WTC11 (cell line): ENCODE measurements around the gene DBR1. TPM values are rescaled to one million over a fixed set of nuclear protein-coding genes. Genes with fewer than 3 reads are reported as not detected.

Source experiments
- ATAC-seq: fragments of 200-7000 bp; cut with Tn5 transposase; 2 replicates; pipeline ENCODE4 v1.10.0; 2021; ENCODE audit warnings: mild to moderate bottlenecking, moderate library complexity
- CTCF ChIA-PET: fragments of 300-600 bp; sonication (Branson Sonifier 250); formaldehyde crosslinking; loops from one replicate; lab custom pipeline; 2021; ENCODE audit warnings: antibody characterized with exemption; lab: Charles Lee
- POLR2A ChIA-PET: fragments of 350-600 bp; sonication (Branson Sonifier 250); formaldehyde crosslinking; loops from one replicate; lab custom pipeline; 2021; ENCODE audit warnings: antibody characterized with exemption; lab: Charles Lee
- DNase-seq: peaks from one replicate; pipeline ENCODE4 v3.0.0; 2021; ENCODE audit warnings: low spot score
- H3K27ac Mint-ChIP-seq: 2 replicates; pipeline ENCODE4 v1.8.0; 2021; ENCODE audit warnings: mixed read lengths
- H3K27me3 Mint-ChIP-seq: 2 replicates; pipeline ENCODE4 v1.8.0; 2021; ENCODE audit warnings: low read depth, mild to moderate bottlenecking, moderate library complexity, mixed read lengths
- H3K36me3 Mint-ChIP-seq: 2 replicates; pipeline ENCODE4 v1.8.0; 2021; ENCODE audit warnings: mixed read lengths
- H3K4me1 Mint-ChIP-seq: 2 replicates; pipeline ENCODE4 v1.8.0; 2022; ENCODE audit warnings: mixed read lengths
- H3K4me3 Mint-ChIP-seq: 2 replicates; pipeline ENCODE4 v1.8.0; 2021; ENCODE audit warnings: mild to moderate bottlenecking, moderate library complexity, mixed read lengths
- H3K9me3 Mint-ChIP-seq: 2 replicates; pipeline ENCODE4 v1.8.0; 2021; ENCODE audit warnings: mixed read lengths
- ELF4 ChIP-seq: sonication (generic); formaldehyde crosslinking; IDR thresholded peaks from 2 replicates; pipeline ENCODE4 v1.8.1; 2022; ENCODE audit warnings: low read depth, mild to moderate bottlenecking, moderate library complexity, missing genetic modification reagents
- EMX1 ChIP-seq: fragments of 250-450 bp; sonication (Bioruptor Pico); IDR thresholded peaks from 2 replicates; pipeline ENCODE4 v1.8.0; 2021; ENCODE audit warnings: mild to moderate bottlenecking
- FOXJ3 ChIP-seq: sonication (generic); formaldehyde crosslinking; IDR thresholded peaks from 2 replicates; pipeline ENCODE4 v1.9.0; 2021; ENCODE audit warnings: missing genetic modification reagents, mild to moderate bottlenecking, borderline replicate concordance
- HMGA2 ChIP-seq: fragments of 250-450 bp; sonication (Bioruptor Pico); IDR thresholded peaks from 2 replicates; pipeline ENCODE4 v1.4.0; 2021; ENCODE audit warnings: mild to moderate bottlenecking, moderate library complexity
- NR1H2 ChIP-seq: sonication (generic); formaldehyde crosslinking; IDR thresholded peaks from 2 replicates; pipeline ENCODE4 v1.9.0; 2021; ENCODE audit warnings: mild to moderate bottlenecking, moderate library complexity, missing genetic modification reagents
- RELA ChIP-seq: sonication (generic); formaldehyde crosslinking; IDR thresholded peaks from 2 replicates; pipeline ENCODE4 v1.8.1; 2022; ENCODE audit warnings: missing genetic modification reagents, mild to moderate bottlenecking, borderline replicate concordance
- STAT6 ChIP-seq: sonication (generic); formaldehyde crosslinking; conservative IDR thresholded peaks from 2 replicates; pipeline ENCODE4 v1.8.1; 2023; ENCODE audit warnings: mild to moderate bottlenecking, low read depth, missing genetic modification reagents, moderate library complexity
- ZNF121 ChIP-seq: sonication (generic); formaldehyde crosslinking; IDR thresholded peaks from 2 replicates; pipeline ENCODE4 v1.8.0; 2023; ENCODE audit warnings: missing genetic modification reagents
- ZNF532 ChIP-seq: fragments of 250-450 bp; sonication (Bioruptor Pico); IDR thresholded peaks from 2 replicates; pipeline ENCODE4 v1.9.0; 2021; ENCODE audit warnings: mild to moderate bottlenecking, borderline replicate concordance
- total RNA-seq: library from RNA; stranded (reverse); gene quantifications from 3 replicates; pipeline ENCODE4 v1.2.3, GENCODE V29; 2021
- TF ChIP-seq, protein P1 (sequence below): sonication (generic); formaldehyde crosslinking; IDR thresholded peaks from 2 replicates; pipeline ENCODE4 v1.8.0; 2023; ENCODE audit warnings: missing genetic modification reagents, mild to moderate bottlenecking, borderline replicate concordance
- TF ChIP-seq, protein P2 (sequence below): sonication (generic); formaldehyde crosslinking; IDR thresholded peaks from 2 replicates; pipeline ENCODE4 v1.8.1; 2023; ENCODE audit warnings: mild to moderate bottlenecking, missing genetic modification reagents, moderate library complexity
- TF ChIP-seq, protein P3 (sequence below): fragments of 250-450 bp; sonication (Bioruptor Pico); IDR thresholded peaks from 2 replicates; pipeline ENCODE4 v1.8.0; 2021; ENCODE audit warnings: mild to moderate bottlenecking

DBR1 gene
- total RNA-seq, 1 experiment from 2014 or later = 19.3 TPM

DNA sequence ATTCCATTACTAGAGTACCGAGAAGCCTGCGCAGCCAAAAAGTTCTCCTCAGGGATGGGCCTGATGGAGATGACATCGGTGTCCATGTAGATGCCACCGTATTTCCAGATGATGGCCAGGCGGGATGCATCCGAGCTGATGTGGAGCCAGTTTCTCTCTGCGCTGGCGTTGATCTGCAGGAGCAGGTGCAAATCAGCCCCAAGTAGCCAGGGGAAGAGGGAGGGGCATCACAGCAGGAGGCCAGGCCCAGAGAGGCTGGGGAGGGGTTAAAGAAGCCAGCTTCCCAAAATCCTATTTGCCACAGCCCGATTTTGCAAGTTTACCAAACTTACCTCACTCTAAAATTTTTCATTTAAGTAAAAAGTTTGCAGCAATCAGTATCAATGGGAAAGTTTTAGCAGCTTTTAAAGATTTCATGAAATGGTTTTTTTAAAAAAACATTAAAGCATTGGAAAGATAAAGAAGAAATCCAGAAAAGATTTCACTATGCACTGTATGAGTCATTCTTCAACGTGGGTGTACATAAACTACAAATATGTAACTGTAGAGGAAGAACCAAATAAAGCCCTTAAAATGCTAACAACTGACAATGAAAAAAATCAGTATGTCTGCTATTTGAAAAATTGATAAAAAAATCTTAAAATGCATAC is 49.9 kb downstream of the DBR1 start (continued):
- TF ChIP-seq, protein P1, sequence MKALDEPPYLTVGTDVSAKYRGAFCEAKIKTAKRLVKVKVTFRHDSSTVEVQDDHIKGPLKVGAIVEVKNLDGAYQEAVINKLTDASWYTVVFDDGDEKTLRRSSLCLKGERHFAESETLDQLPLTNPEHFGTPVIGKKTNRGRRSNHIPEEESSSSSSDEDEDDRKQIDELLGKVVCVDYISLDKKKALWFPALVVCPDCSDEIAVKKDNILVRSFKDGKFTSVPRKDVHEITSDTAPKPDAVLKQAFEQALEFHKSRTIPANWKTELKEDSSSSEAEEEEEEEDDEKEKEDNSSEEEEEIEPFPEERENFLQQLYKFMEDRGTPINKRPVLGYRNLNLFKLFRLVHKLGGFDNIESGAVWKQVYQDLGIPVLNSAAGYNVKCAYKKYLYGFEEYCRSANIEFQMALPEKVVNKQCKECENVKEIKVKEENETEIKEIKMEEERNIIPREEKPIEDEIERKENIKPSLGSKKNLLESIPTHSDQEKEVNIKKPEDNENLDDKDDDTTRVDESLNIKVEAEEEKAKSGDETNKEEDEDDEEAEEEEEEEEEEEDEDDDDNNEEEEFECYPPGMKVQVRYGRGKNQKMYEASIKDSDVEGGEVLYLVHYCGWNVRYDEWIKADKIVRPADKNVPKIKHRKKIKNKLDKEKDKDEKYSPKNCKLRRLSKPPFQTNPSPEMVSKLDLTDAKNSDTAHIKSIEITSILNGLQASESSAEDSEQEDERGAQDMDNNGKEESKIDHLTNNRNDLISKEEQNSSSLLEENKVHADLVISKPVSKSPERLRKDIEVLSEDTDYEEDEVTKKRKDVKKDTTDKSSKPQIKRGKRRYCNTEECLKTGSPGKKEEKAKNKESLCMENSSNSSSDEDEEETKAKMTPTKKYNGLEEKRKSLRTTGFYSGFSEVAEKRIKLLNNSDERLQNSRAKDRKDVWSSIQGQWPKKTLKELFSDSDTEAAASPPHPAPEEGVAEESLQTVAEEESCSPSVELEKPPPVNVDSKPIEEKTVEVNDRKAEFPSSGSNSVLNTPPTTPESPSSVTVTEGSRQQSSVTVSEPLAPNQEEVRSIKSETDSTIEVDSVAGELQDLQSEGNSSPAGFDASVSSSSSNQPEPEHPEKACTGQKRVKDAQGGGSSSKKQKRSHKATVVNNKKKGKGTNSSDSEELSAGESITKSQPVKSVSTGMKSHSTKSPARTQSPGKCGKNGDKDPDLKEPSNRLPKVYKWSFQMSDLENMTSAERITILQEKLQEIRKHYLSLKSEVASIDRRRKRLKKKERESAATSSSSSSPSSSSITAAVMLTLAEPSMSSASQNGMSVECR (CRISPR knock-in tag) = no peak
- TF ChIP-seq ELF4 (CRISPR knock-in tag) = no peak

- no peak for DNase-seq
- ChIA-PET CTCF (no interaction called here), POLR2A (no interaction called here)
- Mint-ChIP-seq H3K36me3 (peaks cover 7% of the 10 kb centered on the region), H3K9me3 (peaks cover 19% of the 10 kb centered on the region), H3K4me3 (no peak overlapping the region), H3K27ac (no peak overlapping the region), H3K27me3 (no peaks in the 10 kb centered on the region), H3K4me1 (0 out of 2 replicates have a peak, but pooled peaks cover 5% of the 10 kb centered on the region)
- no peak for TF ChIP-seq HMGA2 (CRISPR knock-in tag)
- TF ChIP-seq STAT6 (CRISPR knock-in tag) = no peak
- TF ChIP-seq RELA (CRISPR knock-in tag) = no peak
- TF ChIP-seq FOXJ3 = no peak
- no peak for TF ChIP-seq EMX1
- no peak for TF ChIP-seq ZNF121 (CRISPR knock-in tag)
- TF ChIP-seq, protein P2, sequence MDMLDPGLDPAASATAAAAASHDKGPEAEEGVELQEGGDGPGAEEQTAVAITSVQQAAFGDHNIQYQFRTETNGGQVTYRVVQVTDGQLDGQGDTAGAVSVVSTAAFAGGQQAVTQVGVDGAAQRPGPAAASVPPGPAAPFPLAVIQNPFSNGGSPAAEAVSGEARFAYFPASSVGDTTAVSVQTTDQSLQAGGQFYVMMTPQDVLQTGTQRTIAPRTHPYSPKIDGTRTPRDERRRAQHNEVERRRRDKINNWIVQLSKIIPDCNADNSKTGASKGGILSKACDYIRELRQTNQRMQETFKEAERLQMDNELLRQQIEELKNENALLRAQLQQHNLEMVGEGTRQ (CRISPR knock-in tag) = no peak
- no peak for TF ChIP-seq ELF4 (CRISPR knock-in tag)
- TF ChIP-seq ZNF532 (CRISPR knock-in tag) = no peak
- no peak for TF ChIP-seq NR1H2 (CRISPR knock-in tag)
- TF ChIP-seq, protein P3, sequence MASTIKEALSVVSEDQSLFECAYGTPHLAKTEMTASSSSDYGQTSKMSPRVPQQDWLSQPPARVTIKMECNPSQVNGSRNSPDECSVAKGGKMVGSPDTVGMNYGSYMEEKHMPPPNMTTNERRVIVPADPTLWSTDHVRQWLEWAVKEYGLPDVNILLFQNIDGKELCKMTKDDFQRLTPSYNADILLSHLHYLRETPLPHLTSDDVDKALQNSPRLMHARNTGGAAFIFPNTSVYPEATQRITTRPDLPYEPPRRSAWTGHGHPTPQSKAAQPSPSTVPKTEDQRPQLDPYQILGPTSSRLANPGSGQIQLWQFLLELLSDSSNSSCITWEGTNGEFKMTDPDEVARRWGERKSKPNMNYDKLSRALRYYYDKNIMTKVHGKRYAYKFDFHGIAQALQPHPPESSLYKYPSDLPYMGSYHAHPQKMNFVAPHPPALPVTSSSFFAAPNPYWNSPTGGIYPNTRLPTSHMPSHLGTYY (CRISPR knock-in tag) = no peak
- no peak for ATAC-seq
Measured at GRCh38 chr3:138124188-138124587, 50.5 kb downstream of the DBR1 start.
